ENCODE data around the gene ADAMTS3.

DNA sequence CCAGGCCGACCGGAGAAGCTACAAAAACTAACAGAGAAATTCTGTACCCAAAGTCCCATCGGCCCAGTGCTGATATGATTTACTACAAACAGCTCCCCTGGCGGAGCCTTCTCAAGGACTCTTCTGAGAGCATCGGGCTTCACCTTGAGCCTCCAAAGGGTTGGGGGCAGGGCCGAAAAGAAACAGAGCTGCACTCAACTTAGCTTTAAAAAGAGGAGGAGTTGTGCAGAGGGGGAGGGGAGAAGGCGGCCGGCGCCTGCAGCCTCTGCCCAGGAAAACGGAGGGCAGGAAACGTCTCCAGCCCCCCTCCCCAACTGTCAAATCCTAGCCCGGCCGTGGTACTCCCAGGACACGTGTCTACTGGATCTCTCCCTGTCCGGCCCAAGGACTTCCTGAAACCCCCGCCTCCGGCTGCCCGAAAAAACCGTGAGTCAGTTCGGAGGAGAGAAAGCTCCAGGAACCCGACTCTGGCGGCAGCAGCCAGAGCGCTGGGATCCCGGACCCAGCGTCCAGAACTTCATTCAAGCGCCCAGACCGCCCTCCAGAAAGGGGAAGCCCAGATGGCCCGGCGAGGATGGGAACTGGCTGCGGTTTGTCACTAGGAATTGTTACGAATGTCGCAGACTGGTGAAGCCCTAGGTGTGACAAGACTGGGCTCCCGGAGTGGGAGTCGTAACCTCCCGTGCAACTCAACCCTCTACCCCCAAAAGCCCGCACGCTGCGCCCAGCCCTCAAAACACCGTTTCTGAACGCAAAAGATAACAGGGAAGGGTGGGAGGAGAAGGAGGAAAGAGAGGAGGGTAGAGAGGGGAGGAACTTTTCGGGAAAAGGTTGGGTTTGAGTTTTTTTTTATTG, 973 bp downstream of the ADAMTS3 start:
- TF ChIP-seq, protein P1, sequence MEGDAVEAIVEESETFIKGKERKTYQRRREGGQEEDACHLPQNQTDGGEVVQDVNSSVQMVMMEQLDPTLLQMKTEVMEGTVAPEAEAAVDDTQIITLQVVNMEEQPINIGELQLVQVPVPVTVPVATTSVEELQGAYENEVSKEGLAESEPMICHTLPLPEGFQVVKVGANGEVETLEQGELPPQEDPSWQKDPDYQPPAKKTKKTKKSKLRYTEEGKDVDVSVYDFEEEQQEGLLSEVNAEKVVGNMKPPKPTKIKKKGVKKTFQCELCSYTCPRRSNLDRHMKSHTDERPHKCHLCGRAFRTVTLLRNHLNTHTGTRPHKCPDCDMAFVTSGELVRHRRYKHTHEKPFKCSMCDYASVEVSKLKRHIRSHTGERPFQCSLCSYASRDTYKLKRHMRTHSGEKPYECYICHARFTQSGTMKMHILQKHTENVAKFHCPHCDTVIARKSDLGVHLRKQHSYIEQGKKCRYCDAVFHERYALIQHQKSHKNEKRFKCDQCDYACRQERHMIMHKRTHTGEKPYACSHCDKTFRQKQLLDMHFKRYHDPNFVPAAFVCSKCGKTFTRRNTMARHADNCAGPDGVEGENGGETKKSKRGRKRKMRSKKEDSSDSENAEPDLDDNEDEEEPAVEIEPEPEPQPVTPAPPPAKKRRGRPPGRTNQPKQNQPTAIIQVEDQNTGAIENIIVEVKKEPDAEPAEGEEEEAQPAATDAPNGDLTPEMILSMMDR (IDR thresholded peaks at IDR 0.05 in 4 of 5, conservative IDR thresholded peaks at IDR 0.05 in 1 of 5), result peak in 1 of 5 experiments; percentile 12
- no peak for TF ChIP-seq POLR2A (IDR thresholded peaks at IDR 0.05)
